ENCODE measurements around the gene COL5A1.

Gene COL5A1

GRCh38 chr9:134717924-134718645, 76.5 kb downstream of the COL5A1 start:
- no peak for TF ChIP-seq CTCF (IDR thresholded peaks at IDR 0.05; ENCODE audit: low read depth, low read length, missing control alignments)
- DNase-seq (ENCODE audit: low read depth): no peak
- no peak overlapping the region for H3K4me3 ChIP-seq (ENCODE audit: low read depth, low read length)

- no peak for DNase-seq (ENCODE audit: low read depth)
- TF ChIP-seq CTCF (IDR thresholded peaks at IDR 0.05; ENCODE audit: low read depth, low read length, missing control alignments): no peak
- H3K4me3 ChIP-seq (ENCODE audit: low read depth, low read length): no peak overlapping the region
These were observed 77.7 kb downstream of the COL5A1 start for GRCh38 chr9:134719331-134719730.

GRCh38 chr9:134720136-134720753, 78.6 kb downstream of the COL5A1 start:
- no peak for TF ChIP-seq CTCF (IDR thresholded peaks at IDR 0.05; ENCODE audit: low read depth, low read length, missing control alignments)
- no peak for DNase-seq (ENCODE audit: low read depth)
- no peak overlapping the region for H3K4me3 ChIP-seq (ENCODE audit: low read depth, low read length)

- no peak overlapping the region for H3K4me3 ChIP-seq (ENCODE audit: low read depth, low read length)
- no peak for TF ChIP-seq CTCF (IDR thresholded peaks at IDR 0.05; ENCODE audit: low read depth, low read length, missing control alignments)
- no peak for DNase-seq (ENCODE audit: low read depth)
These were observed 79.2 kb downstream of the COL5A1 start for GRCh38 chr9:134720796-134721195.

GRCh38 chr9:134721344-134721743, 79.7 kb downstream of the COL5A1 start:
- no peak for TF ChIP-seq CTCF (IDR thresholded peaks at IDR 0.05; ENCODE audit: low read depth, low read length, missing control alignments)
- H3K4me3 ChIP-seq (ENCODE audit: low read depth, low read length): no peak overlapping the region
- DNase-seq (ENCODE audit: low read depth): no peak

- no peak overlapping the region for H3K4me3 ChIP-seq (ENCODE audit: low read depth, low read length)
- no peak for TF ChIP-seq CTCF (IDR thresholded peaks at IDR 0.05; ENCODE audit: low read depth, low read length, missing control alignments)
- no peak for DNase-seq (ENCODE audit: low read depth)
These were observed 80.6 kb downstream of the COL5A1 start for GRCh38 chr9:134722120-134722701.

Measured in GM12864 (cell line).